ENCODE data around the gene TLK2.
"Not testable (repeated sequence)": the region's sequence is repeated elsewhere in the genome, so short reads cannot be mapped to it uniquely, and the experiment has no call there.

The TLK2 gene

DNA sequence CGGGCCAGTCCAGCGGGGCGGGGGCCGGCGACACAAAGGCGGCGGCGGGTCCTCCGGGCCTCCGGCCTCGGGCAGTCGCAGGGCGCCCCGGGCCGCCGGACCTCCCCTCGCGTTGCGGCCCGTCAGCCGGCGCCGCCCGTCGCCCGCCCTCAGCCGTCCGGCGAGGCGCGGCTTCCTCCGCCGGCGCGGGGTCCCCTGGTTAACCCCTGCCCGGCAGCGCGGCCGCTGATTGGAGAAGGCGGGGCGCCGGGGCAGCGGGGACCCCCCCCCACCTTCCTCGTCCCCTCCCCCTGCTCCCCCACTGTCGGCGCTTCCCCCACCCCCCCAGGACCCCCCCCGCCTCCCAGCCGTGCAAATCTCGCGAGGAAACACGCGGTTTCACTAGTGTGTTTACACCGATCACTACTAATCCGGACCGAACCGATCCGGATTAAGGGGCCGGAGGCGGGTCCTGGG is at the start of gene TLK2:
Gene TLK2 (plus strand): TSS at position 402 of the 456 bp plus-strand sequence. CDS start 2,301 bp downstream, outside the sequence.
- peaks cover 2% of the 10 kb centered on the region for H3K36me3 Mint-ChIP-seq
- peak within 1 kb of the TSS; percentile 93 for H3K4me3 Mint-ChIP-seq
- peak within 1 kb of the TSS; percentile 96 for H3K27ac Mint-ChIP-seq
- H3K27me3 Mint-ChIP-seq = no peaks in the 10 kb centered on the region
- no peaks in the 10 kb centered on the region for H3K9me3 Mint-ChIP-seq (ENCODE audit: low read depth)
- peaks cover 36% of the 10 kb centered on the region for H3K4me1 Mint-ChIP-seq (ENCODE audit: low read depth)

DNA sequence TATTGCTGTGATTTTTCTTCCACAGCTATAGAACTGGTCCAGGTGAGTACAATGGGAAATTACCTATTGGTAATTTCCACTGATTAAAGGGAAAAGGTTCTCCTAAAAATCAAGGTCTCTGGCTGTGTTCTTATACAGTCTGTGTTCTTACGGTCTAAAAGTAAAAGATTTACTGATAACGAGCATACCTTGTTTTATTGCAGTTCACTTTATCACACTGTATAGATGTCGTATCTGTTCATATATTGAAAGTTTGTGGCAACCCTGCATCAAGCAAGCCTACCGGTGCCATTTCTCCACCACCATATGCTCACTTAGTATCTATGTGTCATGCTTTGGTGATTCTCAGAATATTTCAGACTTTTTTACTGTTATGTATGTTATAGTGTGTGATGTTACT is 43.4 kb upstream of the TLK2 start:
- not testable (repeated sequence) for H3K36me3 Mint-ChIP-seq; H3K27me3 Mint-ChIP-seq; H3K4me3 Mint-ChIP-seq; H3K9me3 Mint-ChIP-seq (ENCODE audit: low read depth); H3K4me1 Mint-ChIP-seq (ENCODE audit: low read depth); H3K27ac Mint-ChIP-seq

DNA sequence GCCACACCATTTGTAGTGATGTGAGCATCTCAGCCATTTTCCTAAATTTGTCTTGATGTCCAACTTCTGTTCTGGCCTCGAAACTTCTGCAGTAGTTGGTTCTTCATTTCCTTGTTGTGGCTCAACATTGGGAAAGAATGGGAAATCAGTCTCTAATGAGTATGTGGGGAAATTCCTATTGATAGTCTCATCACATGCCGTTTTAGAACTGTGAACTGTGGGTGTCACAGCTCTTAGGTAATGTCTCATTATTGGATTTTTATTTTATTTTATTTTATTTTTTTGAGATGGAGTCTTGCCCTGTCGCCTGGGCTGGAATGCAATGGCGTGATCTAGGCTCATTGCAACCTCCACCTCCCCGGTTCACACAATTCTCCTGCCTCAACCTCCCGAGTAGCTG is 37.4 kb upstream of the TLK2 start:
- not testable (repeated sequence) for H3K4me1 Mint-ChIP-seq (ENCODE audit: low read depth); H3K27ac Mint-ChIP-seq; H3K9me3 Mint-ChIP-seq (ENCODE audit: low read depth); H3K27me3 Mint-ChIP-seq; H3K4me3 Mint-ChIP-seq; H3K36me3 Mint-ChIP-seq

DNA sequence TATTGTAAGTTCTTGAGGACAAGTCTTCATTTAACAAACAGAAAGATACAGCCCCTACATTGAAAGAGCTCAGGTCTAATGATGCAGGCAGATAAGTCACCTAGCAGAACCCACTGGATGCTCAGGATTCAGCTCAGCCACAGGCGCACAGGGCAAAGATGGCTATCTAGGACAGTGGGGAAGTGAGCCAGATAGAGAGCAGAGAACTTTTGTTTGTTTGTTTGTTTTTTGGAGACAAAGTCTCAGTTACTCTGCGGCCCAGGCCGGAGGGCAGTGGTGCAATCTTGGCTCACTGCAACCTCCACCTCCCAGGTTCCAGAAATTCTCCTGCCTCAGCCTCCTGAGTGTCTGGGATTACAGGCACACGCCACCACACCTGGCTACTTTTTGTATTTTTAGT is 34.6 kb upstream of the TLK2 start:
- H3K36me3 Mint-ChIP-seq = peaks cover 10% of the 10 kb centered on the region
- H3K27me3 Mint-ChIP-seq = no peaks in the 10 kb centered on the region
- no peaks in the 10 kb centered on the region for H3K9me3 Mint-ChIP-seq (ENCODE audit: low read depth)
- H3K4me3 Mint-ChIP-seq = no peak overlapping the region
- no peak overlapping the region for H3K27ac Mint-ChIP-seq
- H3K4me1 Mint-ChIP-seq (ENCODE audit: low read depth) = no peaks in the 10 kb centered on the region

- not testable (repeated sequence) for H3K27ac Mint-ChIP-seq; H3K4me1 Mint-ChIP-seq (ENCODE audit: low read depth); H3K27me3 Mint-ChIP-seq; H3K9me3 Mint-ChIP-seq (ENCODE audit: low read depth); H3K4me3 Mint-ChIP-seq
- peaks cover 11% of the 10 kb centered on the region for H3K36me3 Mint-ChIP-seq
Measured at GRCh38 chr17:62445791-62446190, 32.8 kb upstream of the TLK2 start.

DNA sequence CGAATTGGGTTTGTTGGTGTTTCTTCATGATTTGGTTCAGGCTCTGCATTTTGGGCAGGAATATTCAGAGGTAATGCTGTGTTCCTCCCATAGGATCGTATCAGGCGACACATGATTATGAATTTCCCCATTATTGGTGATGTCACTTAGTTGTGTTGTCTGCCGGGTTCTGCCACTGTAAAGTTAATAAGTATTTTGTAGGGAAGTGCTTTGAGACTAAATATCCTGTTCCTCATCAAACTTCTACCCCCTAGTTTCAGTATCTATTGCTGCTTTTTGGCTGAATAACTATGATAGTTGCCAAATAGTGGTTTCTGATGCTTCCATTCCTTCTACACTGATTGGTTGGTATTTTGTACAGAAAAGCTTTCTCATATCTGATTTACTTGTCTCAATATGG is 26.4 kb upstream of the TLK2 start:
- not testable (repeated sequence) for H3K36me3 Mint-ChIP-seq, H3K4me3 Mint-ChIP-seq

DNA sequence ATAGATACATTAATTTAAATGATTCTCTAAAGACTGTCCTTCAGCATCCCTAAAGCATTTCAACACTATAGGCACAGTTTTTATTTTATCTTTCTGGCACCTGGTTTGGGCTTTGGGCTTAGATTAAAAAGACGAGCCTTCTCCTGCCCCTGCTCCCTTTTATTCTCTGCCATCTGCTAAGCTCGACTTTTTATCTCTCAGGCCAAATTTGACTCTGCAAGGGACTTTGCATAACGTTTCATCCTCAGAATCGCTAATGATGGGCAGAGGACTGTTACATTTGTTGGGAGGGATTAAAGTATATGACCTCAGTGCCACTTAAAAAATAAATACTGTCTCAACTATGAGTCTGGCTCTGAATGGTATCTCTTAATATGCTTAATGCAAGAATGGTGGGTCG is 25.6 kb upstream of the TLK2 start:
- not testable (repeated sequence) for H3K9me3 Mint-ChIP-seq (ENCODE audit: low read depth); H3K36me3 Mint-ChIP-seq; H3K4me3 Mint-ChIP-seq; H3K27me3 Mint-ChIP-seq; H3K4me1 Mint-ChIP-seq (ENCODE audit: low read depth); H3K27ac Mint-ChIP-seq

More for the DNA sequence above, 26.4 kb upstream of the TLK2 start:
- not testable (repeated sequence) for H3K27me3 Mint-ChIP-seq; H3K4me1 Mint-ChIP-seq (ENCODE audit: low read depth); H3K9me3 Mint-ChIP-seq (ENCODE audit: low read depth); H3K27ac Mint-ChIP-seq

DNA sequence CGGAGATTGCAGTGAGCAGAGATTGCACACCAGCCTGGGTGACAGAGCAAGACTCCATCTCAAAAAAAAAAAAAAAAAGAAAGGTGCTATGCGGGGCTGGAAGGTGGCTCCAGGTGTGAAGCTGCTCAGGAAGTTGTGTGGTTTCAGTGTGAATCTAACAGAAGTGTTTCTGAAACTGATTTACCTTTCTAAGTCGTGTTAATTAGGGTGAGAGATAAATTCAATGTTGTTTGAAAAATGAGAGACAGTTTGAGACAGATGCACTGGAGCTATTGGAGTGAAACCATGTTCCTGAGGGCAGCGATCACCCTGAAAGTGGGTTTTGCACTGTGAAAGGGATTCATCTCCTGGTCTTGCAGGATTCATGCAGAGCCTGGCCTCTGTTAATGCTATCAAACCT is 25.0 kb upstream of the TLK2 start:
- H3K9me3 Mint-ChIP-seq (ENCODE audit: low read depth); H3K27me3 Mint-ChIP-seq; H3K36me3 Mint-ChIP-seq; H3K4me1 Mint-ChIP-seq (ENCODE audit: low read depth); H3K27ac Mint-ChIP-seq; H3K4me3 Mint-ChIP-seq: not testable (repeated sequence)

DNA sequence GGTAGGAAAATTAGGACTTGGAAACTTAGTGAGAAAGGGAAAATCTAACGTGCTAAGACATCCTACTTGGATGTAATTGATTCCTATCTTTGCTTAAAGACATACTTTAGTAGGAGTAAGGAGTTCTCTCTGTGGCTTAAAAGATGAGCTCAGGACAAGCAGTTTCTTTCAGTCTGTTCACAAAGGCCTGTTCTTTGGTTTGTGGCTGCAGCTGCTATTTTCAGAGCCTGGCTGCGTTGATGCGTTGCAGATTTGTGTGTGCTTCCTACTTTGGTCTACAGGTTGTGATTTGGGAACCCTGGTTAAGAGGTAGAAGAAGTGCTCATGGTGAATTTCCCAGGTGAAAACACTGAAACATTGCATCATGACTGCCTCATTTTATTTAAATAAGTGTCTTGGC is 24.5 kb upstream of the TLK2 start:
- not testable (repeated sequence) for H3K4me1 Mint-ChIP-seq (ENCODE audit: low read depth); H3K36me3 Mint-ChIP-seq; H3K9me3 Mint-ChIP-seq (ENCODE audit: low read depth); H3K27ac Mint-ChIP-seq; H3K4me3 Mint-ChIP-seq; H3K27me3 Mint-ChIP-seq

DNA sequence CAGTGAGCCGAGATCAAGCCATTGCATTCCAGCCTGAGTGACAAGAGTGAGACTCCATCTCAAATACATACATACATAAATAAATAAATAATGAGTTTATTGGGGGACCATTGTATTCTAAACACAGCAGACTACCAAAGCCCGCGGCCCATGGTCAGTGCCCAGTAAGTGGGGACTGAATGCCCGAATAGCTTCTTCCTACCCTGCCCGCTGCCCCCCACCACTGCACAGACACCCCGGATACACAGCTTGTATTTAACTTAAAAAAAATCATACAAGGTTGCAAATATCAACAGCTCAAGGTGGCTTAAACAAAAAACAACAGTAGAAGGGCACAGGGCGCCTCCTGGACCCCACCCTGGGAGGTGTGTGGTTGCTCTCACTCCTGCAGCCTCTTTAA is 22.6 kb upstream of the TLK2 start:
- peaks cover 2% of the 10 kb centered on the region for H3K36me3 Mint-ChIP-seq
- no peak overlapping the region for H3K4me3 Mint-ChIP-seq

DNA sequence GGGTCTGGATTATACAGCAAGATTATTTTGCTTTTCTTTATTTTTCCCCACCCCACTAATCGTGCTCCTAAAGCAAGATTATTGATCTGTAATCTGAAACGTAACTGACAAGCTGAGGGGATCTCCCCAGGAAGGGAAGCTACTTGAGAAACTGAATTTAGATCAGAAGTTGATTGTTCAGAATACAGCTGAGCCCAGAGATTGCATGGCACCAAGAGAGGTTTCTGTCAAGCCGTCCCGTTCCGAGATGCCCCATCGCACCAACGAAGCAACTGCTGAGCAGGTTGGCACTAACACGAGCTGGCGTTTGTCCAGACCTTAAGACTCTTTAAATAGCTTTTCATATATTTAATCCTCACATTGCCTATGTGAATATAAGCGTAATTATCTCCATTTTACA is 20.1 kb upstream of the TLK2 start:
- not testable (repeated sequence) for H3K4me1 Mint-ChIP-seq (ENCODE audit: low read depth); H3K4me3 Mint-ChIP-seq; H3K36me3 Mint-ChIP-seq; H3K27me3 Mint-ChIP-seq; H3K9me3 Mint-ChIP-seq (ENCODE audit: low read depth); H3K27ac Mint-ChIP-seq

More for the DNA sequence above, 22.6 kb upstream of the TLK2 start:
- no peaks in the 10 kb centered on the region for H3K9me3 Mint-ChIP-seq (ENCODE audit: low read depth)
- no peak overlapping the region for H3K27ac Mint-ChIP-seq
- H3K27me3 Mint-ChIP-seq = no peaks in the 10 kb centered on the region
- peaks cover 10% of the 10 kb centered on the region for H3K4me1 Mint-ChIP-seq (ENCODE audit: low read depth)

- not testable (repeated sequence) for H3K36me3 Mint-ChIP-seq; H3K27ac Mint-ChIP-seq; H3K4me3 Mint-ChIP-seq; H3K9me3 Mint-ChIP-seq (ENCODE audit: low read depth); H3K4me1 Mint-ChIP-seq (ENCODE audit: low read depth); H3K27me3 Mint-ChIP-seq
Measured at GRCh38 chr17:62464422-62464821, 14.2 kb upstream of the TLK2 start.

- H3K27ac Mint-ChIP-seq; H3K27me3 Mint-ChIP-seq; H3K4me3 Mint-ChIP-seq; H3K9me3 Mint-ChIP-seq (ENCODE audit: low read depth); H3K36me3 Mint-ChIP-seq; H3K4me1 Mint-ChIP-seq (ENCODE audit: low read depth): not testable (repeated sequence)
Measured at GRCh38 chr17:62465271-62465670, 13.4 kb upstream of the TLK2 start.

- H3K4me3 Mint-ChIP-seq; H3K27me3 Mint-ChIP-seq; H3K9me3 Mint-ChIP-seq (ENCODE audit: low read depth); H3K27ac Mint-ChIP-seq; H3K36me3 Mint-ChIP-seq; H3K4me1 Mint-ChIP-seq (ENCODE audit: low read depth): not testable (repeated sequence)
Measured at GRCh38 chr17:62470666-62471379, 7.8 kb upstream of the TLK2 start.

DNA sequence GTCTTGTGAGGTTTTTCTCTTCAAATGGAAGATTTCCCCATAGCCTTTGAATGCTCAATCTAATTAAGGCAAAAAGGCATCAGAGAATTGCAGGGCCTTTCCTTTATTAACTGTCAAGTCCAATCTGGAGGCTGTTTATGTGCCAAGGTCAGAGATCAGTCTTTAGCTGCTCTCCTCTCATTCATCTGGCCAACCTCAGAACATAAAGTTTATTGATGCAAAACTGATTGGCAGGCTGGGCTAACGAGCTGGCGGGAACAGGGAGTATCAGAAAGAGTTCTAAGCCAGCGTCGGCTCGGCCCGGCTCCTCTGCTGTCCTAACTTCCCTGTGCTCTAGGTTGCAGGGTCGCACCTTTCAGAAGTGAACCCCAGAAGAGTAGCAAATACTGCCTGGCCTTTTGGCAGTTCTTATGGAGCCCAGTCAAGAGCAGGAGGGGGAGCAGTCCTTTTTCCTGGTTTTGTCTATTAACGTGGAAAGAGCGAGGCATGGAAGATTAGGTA is 7.2 kb upstream of the TLK2 start:
- not testable (repeated sequence) for H3K36me3 Mint-ChIP-seq; H3K4me3 Mint-ChIP-seq; H3K27me3 Mint-ChIP-seq; H3K27ac Mint-ChIP-seq; H3K4me1 Mint-ChIP-seq (ENCODE audit: low read depth); H3K9me3 Mint-ChIP-seq (ENCODE audit: low read depth)
